ENCODE measurements around the gene SLC2A1. TPM values are rescaled to one million over a fixed set of nuclear protein-coding genes. Genes with fewer than 3 reads are reported as not detected.

The SLC2A1 gene
- 15.3 and 22.5 TPM in 2 replicates for total RNA-seq

GRCh38 chr1:42958488-42959319 is at the start of gene SLC2A1:
Gene SLC2A1 (minus strand): TSS chr1:42958868. CDS start chr1:42958651, 217 bp downstream.

Other genes with a start within 250 kb of the SLC2A1 start
- not detected in 2 replicates for gene CLDN19, start 218.6 kb downstream of the SLC2A1 start, total RNA-seq
- 106 and 110 TPM in 2 replicates for gene P3H1, start 191.8 kb downstream of the SLC2A1 start, total RNA-seq
- gene C1orf50, start 191.6 kb downstream of the SLC2A1 start, total RNA-seq = 3.3 and 3.8 TPM in 2 replicates
- gene TMEM269, start 173.9 kb downstream of the SLC2A1 start, total RNA-seq = 0.12 TPM in 1 of 2 replicates, not detected in the other
- 11.4 and 18.2 TPM in 2 replicates for gene ERMAP, start 141.7 kb downstream of the SLC2A1 start, total RNA-seq
- 14.0 and 17.0 TPM in 2 replicates for gene SVBP, start 141.5 kb downstream of the SLC2A1 start, total RNA-seq
- 7.0 and 7.3 TPM in 2 replicates for gene ZNF691, start 112.3 kb downstream of the SLC2A1 start, total RNA-seq
- 68.7 and 88.9 TPM in 2 replicates for gene EBNA1BP2, start 213.4 kb upstream of the SLC2A1 start, total RNA-seq
- 0.26 and 0.56 TPM in 2 replicates for gene CFAP57, start 213.5 kb upstream of the SLC2A1 start, total RNA-seq

Data from aortic smooth muscle cell (primary cell).